Osteoblast (primary cell): ENCODE results near the gene HOXC11. TPM values are rescaled to one million over a fixed set of nuclear protein-coding genes. Genes with fewer than 3 reads are reported as not detected.

Experiments
- DNase-seq: peaks from one replicate; pipeline ENCODE4 v3.0.0; 2011; ENCODE audit warnings: low spot score, mixed read lengths; ENCODE audit not compliant: insufficient read length; ENCODE audit errors: missing footprints
- H2AFZ ChIP-seq: 2 replicates; pipeline ENCODE4 v1.6.0; 2011; ENCODE audit warnings: mild to moderate bottlenecking, low read length
- H3K27ac ChIP-seq: 2 replicates; pipeline ENCODE4 v1.5.1; 2011; ENCODE audit warnings: mild to moderate bottlenecking, low read depth, low read length, moderate library complexity
- H3K27me3 ChIP-seq: 2 replicates; pipeline ENCODE4 v1.6.0; 2012; ENCODE audit warnings: mild to moderate bottlenecking, control low read depth, inconsistent platforms, low read length, moderate library complexity; ENCODE audit not compliant: insufficient read depth
- H3K36me3 ChIP-seq: 2 replicates; pipeline ENCODE4 v1.5.1; 2011; ENCODE audit warnings: mild to moderate bottlenecking, low read length, control low read depth, moderate library complexity; ENCODE audit not compliant: insufficient read depth
- H3K4me1 ChIP-seq: 2 replicates; pipeline ENCODE4 v1.5.1; 2011; ENCODE audit warnings: mild to moderate bottlenecking, low read length, control low read depth, moderate library complexity; ENCODE audit not compliant: insufficient read depth
- H3K4me2 ChIP-seq: 2 replicates; pipeline ENCODE4 v1.6.0; 2011; ENCODE audit warnings: mild to moderate bottlenecking, low read length; ENCODE audit not compliant: insufficient read depth
- H3K4me3 ChIP-seq: fragments of 200-600 bp; sonication (generic); 3 replicates; pipeline ENCODE4 v1.5.1; 2012; ENCODE audit warnings: mild to moderate bottlenecking, low read length, inconsistent platforms; ENCODE audit not compliant: insufficient read depth
- H3K79me2 ChIP-seq: 2 replicates; pipeline ENCODE4 v1.6.0; 2012; ENCODE audit warnings: mild to moderate bottlenecking, low read length, control low read depth, inconsistent platforms; ENCODE audit not compliant: insufficient read depth
- H3K9me3 ChIP-seq: 2 replicates; pipeline ENCODE4 v1.5.1; 2011; ENCODE audit warnings: low read depth, low read length, control low read depth
- H4K20me1 ChIP-seq: 2 replicates; pipeline ENCODE4 v1.6.0; 2012; ENCODE audit warnings: mild to moderate bottlenecking, low read length, control low read depth; ENCODE audit not compliant: insufficient read depth
- CTCF ChIP-seq: IDR thresholded peaks from 2 replicates; pipeline ENCODE4 v1.5.1; 2011; ENCODE audit warnings: mild to moderate bottlenecking, low read depth, low read length, moderate library complexity; ENCODE audit errors: extremely low read depth
- total RNA-seq: library from RNA; depleted of rRNA; stranded (reverse); fragments of >200 nt; gene quantifications from 2 replicates; pipeline ENCODE4 v1.2.3, GENCODE V29; 2012

The HOXC11 gene
- total RNA-seq, 1 donor: 1.1 TPM

DNA sequence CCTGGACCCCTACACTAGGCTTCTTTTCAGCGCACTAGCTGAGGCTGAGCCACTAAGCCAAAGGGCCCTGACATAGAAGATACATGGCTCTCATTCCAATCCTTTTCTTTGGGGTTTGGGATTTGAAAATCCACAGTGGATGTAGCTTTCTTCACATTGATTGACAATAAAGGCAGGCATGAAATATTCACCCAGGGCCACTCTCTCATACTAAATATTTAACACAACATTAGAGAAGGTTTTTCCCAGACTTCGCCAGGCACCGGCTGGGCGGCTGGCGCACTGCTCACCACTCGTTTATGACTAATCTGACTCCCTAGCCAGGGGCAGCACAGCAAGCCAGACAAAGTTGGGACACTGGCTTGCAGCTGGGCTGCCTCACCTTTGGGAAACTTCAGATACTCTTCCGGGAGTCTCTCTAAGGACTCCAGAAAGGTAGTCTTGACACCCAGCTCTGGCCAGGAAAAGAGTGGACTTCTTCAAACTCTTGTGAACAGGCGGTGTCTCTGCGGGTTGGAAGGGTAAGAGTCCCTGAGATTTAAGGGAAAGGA lies 699 bp upstream of the HOXC11 start:
- Histone ChIP-seq H3K9me3 (no peaks in the 10 kb centered on the region), H3K4me3 (peak overlapping the region; percentile 83), H2AFZ (no peak overlapping the region), H3K36me3 (no peaks in the 10 kb centered on the region), H3K4me1 (peaks cover 9% of the 10 kb centered on the region), H3K27ac (no peak overlapping the region), H4K20me1 (no peaks in the 10 kb centered on the region), H3K27me3 (peaks cover 32% of the 10 kb centered on the region), H3K79me2 (no peaks in the 10 kb centered on the region), H3K4me2 (peak overlapping the region; percentile 89)
- TF ChIP-seq CTCF: no peak
- no peak for DNase-seq

DNA sequence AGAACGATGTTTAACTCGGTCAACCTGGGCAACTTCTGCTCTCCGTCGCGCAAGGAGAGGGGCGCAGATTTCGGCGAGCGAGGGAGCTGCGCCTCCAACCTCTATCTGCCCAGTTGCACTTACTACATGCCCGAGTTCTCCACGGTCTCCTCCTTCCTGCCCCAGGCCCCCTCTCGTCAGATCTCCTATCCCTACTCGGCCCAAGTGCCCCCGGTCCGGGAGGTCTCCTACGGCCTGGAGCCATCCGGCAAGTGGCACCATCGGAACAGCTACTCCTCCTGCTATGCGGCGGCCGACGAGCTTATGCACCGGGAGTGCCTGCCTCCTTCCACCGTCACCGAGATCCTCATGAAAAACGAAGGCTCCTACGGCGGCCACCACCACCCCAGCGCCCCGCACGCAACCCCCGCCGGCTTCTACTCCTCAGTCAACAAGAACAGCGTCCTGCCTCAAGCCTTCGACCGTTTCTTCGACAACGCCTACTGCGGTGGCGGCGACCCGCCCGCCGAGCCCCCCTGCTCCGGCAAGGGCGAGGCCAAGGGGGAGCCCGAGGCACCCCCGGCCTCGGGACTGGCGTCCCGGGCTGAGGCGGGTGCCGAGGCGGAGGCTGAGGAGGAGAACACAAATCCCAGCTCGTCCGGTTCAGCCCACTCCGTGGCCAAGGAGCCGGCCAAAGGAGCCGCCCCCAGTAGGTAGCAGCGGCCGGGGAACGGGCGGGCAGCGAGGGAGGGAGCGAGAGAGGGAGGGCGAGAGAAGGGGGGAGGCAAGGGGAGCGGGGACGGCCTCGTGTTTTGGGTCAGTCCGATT lies 513 bp downstream of the HOXC11 start:
- H3K9me3 ChIP-seq: no peaks in the 10 kb centered on the region
- no peak for TF ChIP-seq CTCF
- peak overlapping the region; percentile 4 for H3K27ac ChIP-seq
- H3K4me1 ChIP-seq: peaks cover 9% of the 10 kb centered on the region
- no peaks in the 10 kb centered on the region for H4K20me1 ChIP-seq
- H3K36me3 ChIP-seq: no peaks in the 10 kb centered on the region
- H3K27me3 ChIP-seq: peaks cover 30% of the 10 kb centered on the region
- peak; percentile 94 for DNase-seq
- H3K4me2 ChIP-seq: peak overlapping the region; percentile 89
- H3K4me3 ChIP-seq: peak overlapping the region; percentile 83
- peak overlapping the region; percentile 87 for H2AFZ ChIP-seq
- no peaks in the 10 kb centered on the region for H3K79me2 ChIP-seq

- Histone ChIP-seq H3K79me2 (no peaks in the 10 kb centered on the region), H3K36me3 (no peaks in the 10 kb centered on the region), H3K27ac (peak within 1 kb of the TSS; percentile 45), H3K4me2 (peak within 1 kb of the TSS; percentile 89), H2AFZ (peak within 1 kb of the TSS; percentile 97), H3K27me3 (peaks cover 27% of the 10 kb centered on the region), H3K4me3 (peak within 1 kb of the TSS; percentile 83), H4K20me1 (no peaks in the 10 kb centered on the region), H3K4me1 (peaks cover 9% of the 10 kb centered on the region), H3K9me3 (no peaks in the 10 kb centered on the region)
- no peak for TF ChIP-seq CTCF
- peak; percentile 97 for DNase-seq
These were observed 1.4 kb downstream of the HOXC11 start, which contains the start of gene HOTAIR for GRCh38 chr12:53974084-53975063. Gene HOTAIR, minus strand, starts transcription at chr12:53974954.
